Left kidney (tissue), 2 donors: ENCODE measurements around the gene PSMC4. TPM values are rescaled to one million over a fixed set of nuclear protein-coding genes. Genes with fewer than 3 reads are reported as not detected.
"Not testable (repeated sequence)": the region's sequence is repeated elsewhere in the genome, so short reads cannot be mapped to it uniquely, and the experiment has no call there.

Experiments used
- DNase-seq: peaks from one replicate; pipeline ENCODE4 v3.0.0-alpha.2; 2013
- polyA plus RNA-seq: library from polyadenylated mRNA; unstranded; fragments of 120-200 nt; gene quantifications from one replicate; pipeline ENCODE4 v1.2.1, GENCODE V29; 2013; ENCODE audit not compliant: insufficient read length

PSMC4 gene
- polyA plus RNA-seq, 1 donor = 85.2 TPM

- DNase-seq = no peak
Measured at GRCh38 chr19:39942366-39942730, 28.6 kb upstream of the PSMC4 start.

- DNase-seq = no peak
Measured at GRCh38 chr19:39943586-39943985, 27.4 kb upstream of the PSMC4 start.

GRCh38 chr19:39946532-39946931 lies 24.4 kb upstream of the PSMC4 start:
- DNase-seq = no peak

- DNase-seq = no peak
Measured at GRCh38 chr19:39949026-39949747, 21.8 kb upstream of the PSMC4 start.

- no peak for DNase-seq
Measured at GRCh38 chr19:39951065-39951650, 19.8 kb upstream of the PSMC4 start.

- no peak for DNase-seq
Measured at GRCh38 chr19:39951686-39952085, 19.3 kb upstream of the PSMC4 start.

- DNase-seq = no peak
Measured at GRCh38 chr19:39953915-39954314, 17.1 kb upstream of the PSMC4 start.

- DNase-seq = not testable (repeated sequence)
Measured at GRCh38 chr19:39957886-39958285, 13.1 kb upstream of the PSMC4 start.

- DNase-seq = not testable (repeated sequence)
Measured at GRCh38 chr19:39958942-39959341, 12.0 kb upstream of the PSMC4 start.

GRCh38 chr19:39959407-39959806 lies 11.6 kb upstream of the PSMC4 start:
- DNase-seq = not testable (repeated sequence)

GRCh38 chr19:39963898-39964297 lies 7.1 kb upstream of the PSMC4 start:
- DNase-seq = no peak

- DNase-seq = no peak
Measured at GRCh38 chr19:39966617-39967016, 4.3 kb upstream of the PSMC4 start.

GRCh38 chr19:39967561-39967960 lies 3.4 kb upstream of the PSMC4 start:
- no peak for DNase-seq

GRCh38 chr19:39968789-39969188 lies 2.2 kb upstream of the PSMC4 start:
- DNase-seq = no peak

- no peak for DNase-seq
Measured at GRCh38 chr19:39969266-39969665, 1.7 kb upstream of the PSMC4 start.

- DNase-seq = no peak
Measured at GRCh38 chr19:39969681-39970424, 1.1 kb upstream of the PSMC4 start.

GRCh38 chr19:39970425-39970674 lies 615 bp upstream of the PSMC4 start:
- DNase-seq = no peak

- no peak for DNase-seq
Measured at GRCh38 chr19:39971380-39972035, 543 bp downstream of the PSMC4 start.

- DNase-seq = no peak
Measured at GRCh38 chr19:39974377-39975155, 3.6 kb downstream of the PSMC4 start.

- DNase-seq = no peak
Measured at GRCh38 chr19:39982883-39983282, 11.9 kb downstream of the PSMC4 start.

- DNase-seq = no peak
Measured at GRCh38 chr19:39983695-39984300, 12.8 kb downstream of the PSMC4 start.

- no peak for DNase-seq
Measured at GRCh38 chr19:39986643-39987042, 15.7 kb downstream of the PSMC4 start.
